ENCODE results near the gene SREBF2. TPM values are rescaled to one million over a fixed set of nuclear protein-coding genes. Genes with fewer than 3 reads are reported as not detected.

The SREBF2 gene
- polyA plus RNA-seq, 4 donors, result 14.1 to 82.2 (median 48.1) TPM

GRCh38 chr22:41885116-41885515, 52.2 kb downstream of the SREBF2 start:
- Histone ChIP-seq H3K4me3 (ENCODE audit: low read depth in 1 of 3, low read length in 3 of 3) (no peak overlapping the region), H3K36me3 (ENCODE audit: control insufficient read depth in 3 of 3, insufficient read depth in 2 of 3, low read depth in 1 of 3, low read length in 3 of 3) (peaks cover 24 to 76% (median 43%) of the 10 kb centered on the region in 3 donors), H3K9me3 (ENCODE audit: control insufficient read depth in 2 of 2, insufficient read depth in 1 of 2, low read depth in 1 of 2, low read length in 1 of 2) (no peaks in the 10 kb centered on the region), H3K27me3 (ENCODE audit: control insufficient read depth in 3 of 3, insufficient read depth in 3 of 3, low read length in 3 of 3) (no peaks in the 10 kb centered on the region), H3K4me1 (ENCODE audit: control insufficient read depth in 3 of 3, insufficient read depth in 2 of 3, low read depth in 1 of 3, low read length in 2 of 3) (peaks cover 0 to 13% (median 0%) of the 10 kb centered on the region in 3 donors), H3K27ac (ENCODE audit: low read depth in 1 of 3, low read length in 2 of 3) (peak overlapping the region in 1 of 3 donors; percentile 50)
- FAIRE-seq (no peak), DNase-seq (no peak)
- WGBS, 3 donors, result 94 to 100% (median 94%) methylated on average over 2 of the region's 2 CpGs

DNA sequence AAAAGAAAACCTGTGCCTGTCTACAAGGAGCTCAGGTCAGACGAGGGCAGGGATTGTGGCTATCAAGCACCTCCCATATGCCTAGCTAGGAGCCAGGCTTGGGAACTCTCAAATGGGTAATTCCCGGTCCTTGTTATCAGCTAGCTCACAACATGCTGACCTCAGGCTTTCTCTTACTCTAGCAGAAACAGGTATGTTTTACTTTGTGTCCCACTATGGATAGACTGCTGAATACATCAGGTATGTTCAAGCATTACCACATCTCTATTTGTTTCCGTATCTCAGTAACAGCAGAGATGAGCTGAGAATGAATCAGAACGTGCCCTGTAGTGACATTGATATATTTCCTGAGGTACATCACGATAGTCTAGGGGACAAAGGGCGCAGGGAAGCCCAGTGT, 52.6 kb downstream of the SREBF2 start:
- FAIRE-seq, result no peak
- H3K36me3 ChIP-seq (ENCODE audit: control insufficient read depth in 3 of 3, insufficient read depth in 2 of 3, low read depth in 1 of 3, low read length in 3 of 3), result peaks cover 24 to 78% (median 44%) of the 10 kb centered on the region in 3 donors
- WGBS, 3 donors, result 68 to 82% (median 68%) methylated on average over 6 of the region's 6 CpGs
- no peaks in the 10 kb centered on the region for H3K9me3 ChIP-seq (ENCODE audit: control insufficient read depth in 2 of 2, insufficient read depth in 1 of 2, low read depth in 1 of 2, low read length in 1 of 2)
- no peaks in the 10 kb centered on the region for H3K27me3 ChIP-seq (ENCODE audit: control insufficient read depth in 3 of 3, insufficient read depth in 3 of 3, low read length in 3 of 3)
- peak in 1 of 2 donors; percentile 57 for DNase-seq
- peaks cover 0 to 13% (median 0%) of the 10 kb centered on the region in 3 donors for H3K4me1 ChIP-seq (ENCODE audit: control insufficient read depth in 3 of 3, insufficient read depth in 2 of 3, low read depth in 1 of 3, low read length in 2 of 3)
- no peak overlapping the region for H3K4me3 ChIP-seq (ENCODE audit: low read depth in 1 of 3, low read length in 3 of 3)
- peak overlapping the region in 1 of 3 donors; percentile 57 for H3K27ac ChIP-seq (ENCODE audit: low read depth in 1 of 3, low read length in 2 of 3)

DNA sequence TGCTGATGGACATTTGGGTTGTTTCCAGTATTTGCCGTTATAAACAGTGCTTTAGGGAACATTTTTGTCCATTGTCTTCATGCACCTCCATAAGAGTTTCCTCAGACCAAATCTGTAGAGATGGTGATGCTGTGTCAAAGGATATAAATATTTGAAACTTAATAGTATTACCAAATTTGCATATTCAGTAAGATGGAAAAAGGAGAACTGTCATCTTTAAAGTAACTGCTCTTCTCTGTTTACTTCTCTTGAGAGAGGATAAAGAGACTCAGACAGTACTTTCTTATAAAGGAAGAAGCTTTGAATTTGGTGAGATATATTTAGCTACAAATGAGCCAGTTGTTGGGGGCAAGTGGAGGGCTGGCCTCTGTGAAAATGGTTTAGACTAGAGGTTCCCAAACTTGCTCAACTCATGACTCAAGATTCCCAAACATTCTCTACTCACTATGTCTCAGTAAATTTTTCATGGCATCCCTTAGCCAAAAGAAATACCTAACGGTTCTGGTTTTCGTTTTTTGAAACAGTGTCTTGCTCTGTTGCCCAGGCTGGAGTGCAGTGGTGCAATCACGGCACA, 55.8 kb downstream of the SREBF2 start:
- H3K9me3 ChIP-seq (ENCODE audit: control insufficient read depth in 2 of 2, insufficient read depth in 1 of 2, low read depth in 1 of 2, low read length in 1 of 2), result no peaks in the 10 kb centered on the region
- no peak overlapping the region for H3K27ac ChIP-seq (ENCODE audit: low read depth in 1 of 3, low read length in 2 of 3)
- peaks cover 0 to 13% (median 0%) of the 10 kb centered on the region in 3 donors for H3K4me1 ChIP-seq (ENCODE audit: control insufficient read depth in 3 of 3, insufficient read depth in 2 of 3, low read depth in 1 of 3, low read length in 2 of 3)
- H3K27me3 ChIP-seq (ENCODE audit: control insufficient read depth in 3 of 3, insufficient read depth in 3 of 3, low read length in 3 of 3), result no peaks in the 10 kb centered on the region
- FAIRE-seq (no peak), DNase-seq (no peak)
- H3K4me3 ChIP-seq (ENCODE audit: low read depth in 1 of 3, low read length in 3 of 3), result no peak overlapping the region
- peaks cover 17 to 77% (median 32%) of the 10 kb centered on the region in 3 donors for H3K36me3 ChIP-seq (ENCODE audit: control insufficient read depth in 3 of 3, insufficient read depth in 2 of 3, low read depth in 1 of 3, low read length in 3 of 3)
- WGBS, 3 donors, result 81 to 88% (median 86%) methylated on average over 4 of the region's 4 CpGs

DNA sequence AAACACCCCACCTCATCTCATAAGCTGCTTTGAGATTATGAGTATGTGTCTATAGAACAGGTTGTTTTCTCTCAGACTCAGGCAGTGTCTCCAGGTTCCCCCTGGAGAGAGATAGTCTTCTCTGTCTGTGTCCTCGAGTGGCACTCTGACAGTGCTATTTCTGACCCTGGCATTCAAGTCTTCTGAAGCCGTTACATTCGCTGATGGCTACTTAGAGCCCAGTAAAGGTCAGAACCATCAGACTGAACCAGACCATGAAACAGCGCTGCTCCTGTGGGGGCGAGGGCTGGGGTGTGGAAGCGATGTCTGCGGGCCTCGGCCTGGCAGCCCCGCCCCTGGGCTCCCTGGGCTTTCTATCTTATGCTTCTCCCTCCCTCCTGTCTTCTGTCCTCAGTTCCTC, 58.5 kb downstream of the SREBF2 start:
- FAIRE-seq (no peak), DNase-seq (no peak)
- Histone ChIP-seq H3K4me3 (ENCODE audit: low read depth in 1 of 3, low read length in 3 of 3) (no peak overlapping the region), H3K27ac (ENCODE audit: low read depth in 1 of 3, low read length in 2 of 3) (no peak overlapping the region), H3K9me3 (ENCODE audit: control insufficient read depth in 2 of 2, insufficient read depth in 1 of 2, low read depth in 1 of 2, low read length in 1 of 2) (no peaks in the 10 kb centered on the region), H3K27me3 (ENCODE audit: control insufficient read depth in 3 of 3, insufficient read depth in 3 of 3, low read length in 3 of 3) (no peaks in the 10 kb centered on the region), H3K4me1 (ENCODE audit: control insufficient read depth in 3 of 3, insufficient read depth in 2 of 3, low read depth in 1 of 3, low read length in 2 of 3) (no peaks in the 10 kb centered on the region), H3K36me3 (ENCODE audit: control insufficient read depth in 3 of 3, insufficient read depth in 2 of 3, low read depth in 1 of 3, low read length in 3 of 3) (peaks cover 11 to 82% (median 24%) of the 10 kb centered on the region in 3 donors)
- 90 to 98% (median 94%) methylated on average over 9 of the region's 9 CpGs for WGBS, 3 donors

- H3K36me3 ChIP-seq (ENCODE audit: control insufficient read depth in 3 of 3, insufficient read depth in 2 of 3, low read depth in 1 of 3, low read length in 3 of 3), result peaks cover 11 to 87% (median 22%) of the 10 kb centered on the region in 3 donors
These were observed 59.8 kb downstream of the SREBF2 start for GRCh38 chr22:41892721-41893120.

DNA sequence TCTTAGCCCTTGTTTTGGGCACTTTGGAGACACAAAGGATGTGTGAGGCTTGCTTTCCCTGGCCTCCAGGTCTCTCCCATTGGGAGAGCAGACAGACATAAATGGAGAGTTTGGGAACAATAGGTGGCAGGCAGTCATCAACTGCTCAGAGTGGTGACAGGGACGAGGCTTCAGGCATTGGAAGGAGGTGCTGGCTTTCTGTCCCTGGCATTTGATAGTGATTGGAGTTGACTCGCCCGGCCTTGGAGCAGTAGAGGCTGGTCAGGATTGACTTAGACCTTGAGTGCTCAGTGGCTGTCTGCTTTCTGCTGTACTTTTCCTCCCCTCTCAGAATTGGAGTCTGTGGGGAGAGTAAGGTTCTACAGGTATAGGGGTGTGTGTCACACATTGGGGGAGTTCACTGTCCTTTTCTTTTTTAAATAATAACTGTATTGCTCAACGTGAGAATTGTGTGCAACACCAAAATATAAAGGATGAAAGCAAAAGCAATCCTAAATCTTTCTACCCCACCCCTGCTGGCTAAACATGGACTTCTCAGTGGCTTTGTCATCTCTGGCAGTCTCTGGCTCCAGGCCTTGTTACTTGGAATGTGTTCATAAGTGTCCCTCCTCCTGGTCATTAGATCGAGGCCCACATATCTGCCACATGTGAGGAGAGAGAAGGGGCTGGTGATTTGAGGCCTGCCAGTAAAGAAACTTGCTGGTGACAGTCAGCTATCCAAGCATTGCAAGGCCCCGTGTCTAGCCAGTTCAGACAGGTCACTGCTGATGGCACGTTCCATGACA, 60.9 kb downstream of the SREBF2 start:
- Histone ChIP-seq H3K4me1 (ENCODE audit: control insufficient read depth in 3 of 3, insufficient read depth in 2 of 3, low read depth in 1 of 3, low read length in 2 of 3) (no peaks in the 10 kb centered on the region), H3K27me3 (ENCODE audit: control insufficient read depth in 3 of 3, insufficient read depth in 3 of 3, low read length in 3 of 3) (no peaks in the 10 kb centered on the region), H3K4me3 (ENCODE audit: low read depth in 1 of 3, low read length in 3 of 3) (no peak overlapping the region), H3K9me3 (ENCODE audit: control insufficient read depth in 2 of 2, insufficient read depth in 1 of 2, low read depth in 1 of 2, low read length in 1 of 2) (no peaks in the 10 kb centered on the region), H3K36me3 (ENCODE audit: control insufficient read depth in 3 of 3, insufficient read depth in 2 of 3, low read depth in 1 of 3, low read length in 3 of 3) (peaks cover 16 to 93% (median 23%) of the 10 kb centered on the region in 3 donors), H3K27ac (ENCODE audit: low read depth in 1 of 3, low read length in 2 of 3) (no peak overlapping the region)
- DNase-seq (no peak), FAIRE-seq (no peak)
- 86 to 90% (median 87%) methylated on average over 7 of the region's 7 CpGs for WGBS, 3 donors

More at GRCh38 chr22:41892721-41893120, 59.8 kb downstream of the SREBF2 start:
- DNase-seq, result no peak
- no peaks in the 10 kb centered on the region for H3K27me3 ChIP-seq (ENCODE audit: control insufficient read depth in 3 of 3, insufficient read depth in 3 of 3, low read length in 3 of 3)
- WGBS, 3 donors, result 86 to 93% (median 92%) methylated on average over 4 of the region's 4 CpGs
- H3K27ac ChIP-seq (ENCODE audit: low read depth in 1 of 3, low read length in 2 of 3), result no peak overlapping the region
- H3K4me3 ChIP-seq (ENCODE audit: low read depth in 1 of 3, low read length in 3 of 3), result no peak overlapping the region
- FAIRE-seq, result no peak
- H3K9me3 ChIP-seq (ENCODE audit: control insufficient read depth in 2 of 2, insufficient read depth in 1 of 2, low read depth in 1 of 2, low read length in 1 of 2), result no peaks in the 10 kb centered on the region
- H3K4me1 ChIP-seq (ENCODE audit: control insufficient read depth in 3 of 3, insufficient read depth in 2 of 3, low read depth in 1 of 3, low read length in 2 of 3), result no peaks in the 10 kb centered on the region

- Histone ChIP-seq H3K4me3 (ENCODE audit: low read depth in 1 of 3, low read length in 3 of 3) (no peak overlapping the region), H3K4me1 (ENCODE audit: control insufficient read depth in 3 of 3, insufficient read depth in 2 of 3, low read depth in 1 of 3, low read length in 2 of 3) (no peaks in the 10 kb centered on the region), H3K36me3 (ENCODE audit: control insufficient read depth in 3 of 3, insufficient read depth in 2 of 3, low read depth in 1 of 3, low read length in 3 of 3) (peaks cover 13 to 95% (median 23%) of the 10 kb centered on the region in 3 donors), H3K27ac (ENCODE audit: low read depth in 1 of 3, low read length in 2 of 3) (no peak overlapping the region), H3K9me3 (ENCODE audit: control insufficient read depth in 2 of 2, insufficient read depth in 1 of 2, low read depth in 1 of 2, low read length in 1 of 2) (no peaks in the 10 kb centered on the region), H3K27me3 (ENCODE audit: control insufficient read depth in 3 of 3, insufficient read depth in 3 of 3, low read length in 3 of 3) (no peaks in the 10 kb centered on the region)
- DNase-seq, result no peak
- no peak for FAIRE-seq
- WGBS, 3 donors, result 84 to 92% (median 88%) methylated on average over 11 of the region's 11 CpGs
These were observed 65.7 kb downstream of the SREBF2 start for GRCh38 chr22:41898645-41899044.

- no peaks in the 10 kb centered on the region for H3K4me1 ChIP-seq (ENCODE audit: control insufficient read depth in 3 of 3, insufficient read depth in 2 of 3, low read depth in 1 of 3, low read length in 2 of 3)
- no peak for FAIRE-seq
- H3K9me3 ChIP-seq (ENCODE audit: control insufficient read depth in 2 of 2, insufficient read depth in 1 of 2, low read depth in 1 of 2, low read length in 1 of 2), result no peaks in the 10 kb centered on the region
- WGBS, 3 donors, result 90 to 93% (median 91%) methylated on average over 5 of the region's 5 CpGs
- H3K27ac ChIP-seq (ENCODE audit: low read depth in 1 of 3, low read length in 2 of 3), result no peak overlapping the region
- no peak overlapping the region for H3K4me3 ChIP-seq (ENCODE audit: low read depth in 1 of 3, low read length in 3 of 3)
- DNase-seq, result no peak
- H3K36me3 ChIP-seq (ENCODE audit: control insufficient read depth in 3 of 3, insufficient read depth in 2 of 3, low read depth in 1 of 3, low read length in 3 of 3), result peaks cover 17 to 96% (median 23%) of the 10 kb centered on the region in 3 donors
- no peaks in the 10 kb centered on the region for H3K27me3 ChIP-seq (ENCODE audit: control insufficient read depth in 3 of 3, insufficient read depth in 3 of 3, low read length in 3 of 3)
These were observed 66.2 kb downstream of the SREBF2 start for GRCh38 chr22:41899110-41899509.

Measured in small intestine (tissue), 7 donors.